CD1c-positive myeloid dendritic cell (primary cell): ENCODE results near the gene PAPPA.

Experiments used
- DNase-seq: peaks from one replicate; pipeline ENCODE4 v3.0.0-alpha.2; 2016; ENCODE audit errors: extremely low spot score

The PAPPA gene

DNA sequence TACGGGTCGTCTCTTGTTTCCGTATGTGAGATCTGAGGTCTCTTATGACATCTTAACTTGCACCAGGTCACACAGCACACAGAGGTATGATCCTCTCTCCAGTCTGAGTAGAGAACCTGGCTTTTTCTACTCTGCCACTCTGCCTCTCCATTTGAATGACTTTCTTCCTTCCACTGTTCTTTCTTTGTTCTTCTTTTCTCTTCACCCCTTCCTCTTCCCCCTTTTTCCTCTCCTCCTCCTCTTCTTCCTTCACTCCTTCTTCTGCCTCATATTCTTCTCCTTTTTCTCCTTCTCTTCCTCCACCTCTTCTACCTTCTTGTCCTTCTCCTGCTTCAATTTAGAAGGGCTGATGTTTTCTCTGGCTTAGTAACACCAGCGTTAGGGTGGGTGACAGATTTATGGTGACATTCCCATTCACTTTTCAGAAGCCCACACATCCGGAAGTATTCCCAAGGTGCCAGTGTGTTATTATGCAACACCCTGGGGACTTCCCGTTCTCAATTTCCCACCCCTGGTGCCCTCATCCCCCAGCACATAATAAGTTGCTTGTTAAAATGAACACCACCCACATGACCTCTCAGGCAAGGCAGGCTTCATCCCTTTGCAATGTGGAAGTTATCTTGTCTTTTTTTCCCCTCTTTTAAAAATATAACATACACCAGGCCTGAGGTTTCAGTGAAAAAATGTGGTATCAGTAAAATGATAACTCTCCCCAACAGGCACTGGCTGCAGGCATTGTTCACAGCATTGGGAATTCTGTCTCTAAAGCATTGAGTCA lies 122.0 kb downstream of the PAPPA start:
- DNase-seq = no peak

DNA sequence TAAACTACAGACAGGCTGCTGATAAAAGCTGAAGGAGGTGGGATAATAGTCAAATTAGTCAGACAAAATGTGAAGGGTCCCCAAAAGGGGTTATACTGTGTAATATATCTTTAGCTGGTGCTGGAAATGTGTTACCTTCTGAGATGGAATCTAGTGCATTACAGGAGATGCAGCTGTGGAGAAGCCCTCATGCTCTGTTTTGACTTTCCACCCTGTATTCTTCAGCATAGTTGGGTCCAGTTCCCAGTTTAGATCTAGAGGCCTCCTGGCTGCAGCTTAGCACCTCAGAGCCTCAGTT lies 122.6 kb downstream of the PAPPA start:
- no peak for DNase-seq

DNA sequence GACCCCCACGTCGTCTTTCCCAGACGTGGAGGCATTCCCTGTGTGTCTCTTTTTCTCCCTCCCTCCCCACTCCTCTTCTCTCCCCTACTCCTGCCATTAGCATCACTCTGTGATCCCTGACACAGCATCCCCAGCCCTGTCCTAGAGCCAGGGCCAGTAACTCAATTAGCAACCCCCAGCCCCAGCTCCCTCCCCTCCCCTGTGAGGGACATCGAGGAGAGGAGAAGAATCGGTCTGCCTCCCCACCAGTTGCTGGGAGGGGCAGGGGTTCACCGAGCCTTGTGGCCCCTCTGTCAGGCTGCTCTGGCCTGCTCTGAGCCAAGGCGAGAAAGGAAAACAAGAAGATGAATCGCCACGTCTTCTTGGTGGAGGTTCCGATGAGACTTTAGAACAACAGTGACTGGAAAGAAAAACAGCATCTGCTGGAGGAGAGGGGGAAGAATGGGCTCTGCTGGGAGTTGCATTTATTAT lies 123.1 kb downstream of the PAPPA start:
- DNase-seq = no peak

DNA sequence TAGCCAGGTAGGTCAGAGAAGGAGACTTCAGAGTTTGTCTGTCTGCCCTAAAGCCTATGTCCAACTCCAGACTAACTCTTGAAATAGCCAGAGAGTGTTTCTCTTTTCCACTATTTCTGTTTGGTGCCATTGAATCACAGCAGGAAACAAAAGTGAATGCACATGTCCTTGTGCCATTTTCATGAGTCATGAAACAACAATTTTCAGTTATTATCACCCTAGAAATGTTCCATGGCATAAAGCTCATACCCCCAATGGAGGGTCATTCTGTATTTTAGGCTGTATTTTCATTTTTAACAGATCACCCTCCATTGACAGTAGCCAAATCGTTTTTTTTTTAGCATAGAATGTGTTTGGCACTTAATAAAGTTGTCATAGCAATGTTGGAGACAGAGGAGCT lies 124.7 kb downstream of the PAPPA start:
- no peak for DNase-seq

DNA sequence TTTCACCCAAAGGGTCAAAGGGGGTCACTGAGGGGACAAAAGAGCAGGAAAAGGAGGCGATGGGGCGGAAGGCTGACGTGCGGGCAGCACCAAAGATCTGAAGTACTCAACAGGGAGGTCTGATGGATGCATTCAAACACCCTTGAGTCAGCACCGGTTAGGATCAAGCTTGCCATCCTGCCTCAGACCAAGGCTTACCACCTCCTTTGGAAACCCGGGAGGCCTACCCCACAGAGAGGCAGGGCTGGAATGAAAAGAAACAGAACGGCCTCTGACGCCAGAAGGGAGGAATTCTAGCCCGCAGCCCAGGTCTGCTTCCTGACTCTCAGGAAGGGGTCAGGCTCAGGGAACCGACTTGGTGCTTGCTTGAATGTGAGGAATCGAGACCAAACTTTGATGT lies 125.6 kb downstream of the PAPPA start:
- no peak for DNase-seq

DNA sequence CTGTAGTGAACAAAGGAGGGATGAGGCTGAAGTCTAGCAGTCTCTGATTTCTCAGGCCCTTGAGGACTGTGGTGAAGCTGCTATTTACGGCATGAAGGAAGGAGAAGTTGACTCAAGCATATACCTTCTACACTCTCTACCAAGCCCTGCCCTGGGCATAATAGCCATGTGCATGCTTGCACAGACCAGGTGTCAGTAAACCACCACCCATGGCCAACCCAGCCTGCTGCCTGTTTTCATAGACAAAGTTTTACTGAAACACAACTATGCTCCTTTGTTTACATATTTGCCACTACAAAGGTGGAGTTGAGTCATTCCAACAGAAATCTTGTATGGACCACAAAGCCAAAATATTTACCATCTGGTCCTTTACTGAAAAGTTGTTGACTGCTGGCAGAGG lies 126.9 kb downstream of the PAPPA start:
- no peak for DNase-seq

DNA sequence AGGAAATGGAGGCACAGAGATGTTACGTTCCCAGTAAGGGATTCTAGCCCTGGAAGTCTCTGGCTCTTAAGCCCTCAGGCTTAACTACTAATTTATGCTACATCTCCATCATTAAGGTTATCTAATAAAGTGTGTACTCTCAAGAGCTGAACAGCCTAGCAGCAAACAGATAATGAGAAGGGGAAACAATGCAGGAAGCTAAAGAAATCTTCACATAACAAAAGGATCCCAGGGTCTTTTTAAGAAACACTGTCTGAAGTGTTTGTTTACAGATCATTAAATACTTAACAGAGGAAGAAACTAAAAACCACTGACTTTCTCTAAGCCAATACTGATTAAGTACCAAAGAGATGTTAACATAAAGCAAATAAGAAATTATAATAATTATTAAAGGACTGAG lies 129.0 kb downstream of the PAPPA start:
- no peak for DNase-seq

DNA sequence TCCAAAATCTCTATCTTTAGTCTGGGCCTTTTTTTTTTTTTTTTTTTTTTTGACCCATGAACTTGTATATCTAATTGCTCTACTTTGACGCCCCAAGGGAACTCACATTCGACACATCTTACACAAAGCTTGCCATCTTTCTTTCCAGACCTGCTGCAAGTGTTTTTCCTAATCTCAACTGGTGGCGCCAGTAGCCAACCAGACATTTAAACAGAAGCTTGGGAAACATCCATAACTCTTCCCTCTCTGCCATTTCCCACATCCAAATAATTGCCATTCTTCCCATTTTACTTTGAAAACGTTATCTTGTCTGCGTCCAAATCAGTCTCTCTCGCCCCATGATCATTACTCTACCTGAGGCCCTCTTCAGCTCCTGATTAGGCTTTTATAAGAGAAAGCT lies 130.9 kb downstream of the PAPPA start:
- no peak for DNase-seq

DNA sequence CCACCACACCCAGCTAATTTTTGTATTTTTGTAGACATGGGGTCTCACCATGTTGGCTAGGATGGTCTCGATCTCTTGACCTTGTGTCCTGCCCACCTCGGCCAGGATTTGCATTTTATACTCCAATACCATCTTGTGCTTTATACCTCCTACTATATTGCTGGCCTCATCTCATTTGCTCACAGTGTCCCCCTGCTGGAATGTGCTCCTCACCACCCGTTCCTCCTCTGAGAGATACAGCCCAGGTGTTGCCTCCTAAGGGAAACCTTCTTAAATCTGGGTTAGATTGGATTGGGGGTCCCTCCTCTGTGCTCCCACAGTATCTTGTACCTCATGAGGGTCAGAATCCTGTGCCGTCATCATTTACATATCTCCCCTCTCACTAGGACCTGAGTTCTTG lies 131.7 kb downstream of the PAPPA start:
- no peak for DNase-seq

DNA sequence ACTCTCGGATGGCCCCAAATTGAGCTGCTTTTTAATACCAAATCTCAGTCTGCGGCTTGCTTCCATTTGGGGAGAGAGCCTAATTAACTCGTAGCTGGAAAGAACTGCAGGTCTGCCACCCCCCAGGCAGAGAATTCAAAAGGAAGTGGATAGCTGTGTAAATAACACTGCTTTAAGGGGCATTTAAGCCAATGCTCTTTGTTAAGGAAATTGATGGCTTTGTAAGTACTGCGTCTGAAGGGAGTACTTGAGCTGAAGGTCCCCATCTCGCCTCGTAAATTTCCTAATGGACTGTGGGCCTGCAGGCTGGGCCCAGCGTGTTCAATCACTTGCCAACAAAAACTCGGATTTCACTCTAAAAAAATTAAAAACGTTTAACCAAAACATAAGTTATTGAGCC lies 132.7 kb downstream of the PAPPA start:
- no peak for DNase-seq

DNA sequence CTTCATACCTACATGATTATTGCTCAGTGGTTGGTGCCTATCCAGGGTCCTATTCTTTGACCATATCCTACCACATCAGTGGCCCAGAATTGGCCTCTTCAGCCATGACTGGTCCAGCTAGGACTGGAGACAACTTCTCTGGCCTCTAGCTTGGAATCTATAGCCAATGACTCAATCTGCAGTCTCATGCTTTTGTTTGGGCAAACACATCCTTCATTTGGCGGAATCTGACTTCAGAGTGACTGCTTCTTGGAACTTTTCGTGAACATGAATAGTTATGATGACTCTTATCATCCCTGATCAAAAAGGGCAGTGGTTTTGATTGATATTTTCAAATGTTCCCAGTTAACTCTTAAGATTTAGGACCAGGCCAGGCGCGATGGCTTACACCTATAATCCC lies 134.1 kb downstream of the PAPPA start:
- no peak for DNase-seq

DNA sequence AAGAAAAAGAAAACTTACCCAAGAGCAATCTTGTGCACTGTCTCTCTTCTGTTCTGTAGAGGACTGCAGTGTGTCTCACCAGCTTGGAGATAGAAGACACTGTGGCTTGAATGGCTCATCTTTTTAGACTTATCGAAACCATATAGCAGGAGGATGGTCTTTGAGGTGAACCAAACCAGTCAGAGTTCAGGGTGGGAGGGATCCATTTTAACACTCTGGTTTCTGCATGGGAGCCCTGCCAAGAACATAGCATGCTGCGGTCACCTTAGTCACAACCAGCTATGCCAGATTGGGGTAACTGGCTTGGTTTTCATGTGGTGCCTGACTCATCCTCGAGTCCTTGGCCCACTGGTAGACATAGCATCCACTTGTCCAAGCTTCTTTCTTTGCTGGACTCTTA lies 135.1 kb downstream of the PAPPA start:
- no peak for DNase-seq

DNA sequence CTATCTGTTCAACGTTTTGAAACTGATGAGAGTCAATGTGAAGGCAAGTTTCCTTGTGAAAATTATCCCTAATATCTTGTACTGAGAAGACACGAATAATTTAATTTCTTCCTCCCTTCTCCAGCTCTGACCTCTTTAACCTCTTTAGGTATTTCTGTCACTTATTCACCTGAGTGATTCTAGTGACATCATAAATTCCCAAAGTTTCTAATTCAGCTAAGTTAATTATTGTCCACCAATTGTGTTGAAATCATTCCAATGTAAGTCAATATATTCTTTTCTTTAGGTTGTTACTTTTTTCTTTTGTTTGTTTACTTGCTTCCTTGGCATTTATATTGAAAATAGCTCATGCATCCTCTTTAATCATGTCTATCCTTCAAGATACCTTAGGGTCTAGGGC lies 143.8 kb downstream of the PAPPA start:
- DNase-seq = no peak

DNA sequence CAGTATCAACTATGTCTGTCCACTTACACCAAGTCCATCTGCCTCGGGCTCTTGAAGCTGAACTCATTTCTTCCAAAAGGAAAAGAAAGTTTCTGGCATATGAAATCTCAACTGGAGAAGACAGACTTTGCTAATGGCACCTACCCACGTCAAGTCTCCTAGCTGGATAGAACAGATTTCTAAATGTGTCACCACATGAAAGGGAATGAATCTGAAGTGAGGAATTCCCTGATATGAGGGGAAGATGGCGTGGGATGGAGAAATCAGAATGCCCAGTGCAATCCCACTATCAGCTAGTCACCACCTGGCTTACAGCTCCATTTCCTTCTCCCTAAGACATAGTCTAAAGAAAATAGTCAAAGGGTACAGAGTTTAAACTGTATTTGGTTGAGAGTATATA lies 144.7 kb downstream of the PAPPA start:
- DNase-seq = no peak

DNA sequence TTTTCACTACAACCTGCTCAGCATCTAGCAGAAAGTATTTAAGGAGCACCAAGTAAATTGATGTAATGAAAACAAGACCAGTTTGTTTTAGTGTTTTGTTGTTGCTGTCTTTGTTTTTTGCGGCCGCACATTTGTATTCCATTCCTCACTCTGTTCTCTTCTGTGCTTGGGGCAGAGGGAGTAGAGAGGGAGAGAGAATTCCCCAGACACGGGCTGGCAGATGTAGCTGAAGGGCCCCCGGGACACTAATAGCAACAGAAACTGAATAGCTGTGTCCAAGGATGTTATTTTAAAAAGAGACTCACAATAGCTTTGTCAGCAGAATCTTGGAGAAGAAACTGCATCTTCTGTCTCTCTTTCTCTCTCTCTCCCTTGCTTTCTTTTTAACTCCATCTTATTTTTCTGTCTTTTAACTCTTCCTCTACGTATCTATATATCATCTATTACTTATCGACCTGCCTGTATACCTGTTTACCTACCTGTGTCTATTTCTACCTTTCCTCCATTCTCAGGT lies 145.3 kb downstream of the PAPPA start:
- DNase-seq = no peak

DNA sequence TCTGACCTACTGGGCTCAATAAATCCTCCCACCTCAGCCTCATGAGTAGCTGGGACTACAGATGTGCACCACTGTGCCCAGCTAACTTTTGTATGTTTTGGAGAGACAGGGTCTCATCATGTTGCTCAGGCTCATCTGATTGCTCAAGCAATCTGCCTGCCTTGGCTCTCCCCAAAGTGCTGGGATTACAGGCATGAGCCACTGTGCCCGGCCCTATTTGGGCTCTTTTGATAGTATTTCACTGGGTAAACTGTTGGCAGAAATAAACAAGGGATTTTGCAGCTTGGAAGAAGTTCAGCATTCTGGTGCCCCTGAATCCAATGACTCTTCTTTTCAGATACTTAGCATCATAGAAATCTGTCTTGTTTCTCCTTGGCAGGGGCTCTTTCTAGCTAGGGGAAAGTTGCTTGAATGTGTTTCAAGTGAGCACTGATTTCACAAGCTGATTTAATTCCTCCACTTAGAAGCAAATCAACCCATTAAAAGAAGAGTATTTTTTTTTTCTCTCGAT lies 146.8 kb downstream of the PAPPA start:
- DNase-seq = no peak

DNA sequence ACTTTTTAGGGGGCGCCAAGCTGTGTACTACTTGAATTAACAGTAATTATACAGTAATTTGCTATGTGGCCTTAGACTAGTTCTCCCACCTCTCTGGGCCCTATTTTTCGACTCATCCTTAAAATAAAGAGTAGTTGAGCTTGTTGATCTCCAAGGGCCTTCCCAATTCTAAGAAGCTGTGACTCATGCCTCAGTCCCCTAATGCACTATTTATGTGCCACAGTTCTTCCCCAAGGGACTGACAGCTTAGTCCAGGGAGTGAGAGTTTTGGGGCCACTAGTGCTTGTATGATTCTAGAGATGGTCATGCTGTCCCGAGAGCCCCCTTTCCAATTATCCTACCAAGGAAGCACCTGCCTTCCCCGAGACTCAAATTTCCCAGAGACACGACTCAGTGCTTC lies 149.7 kb downstream of the PAPPA start:
- DNase-seq = no peak

DNA sequence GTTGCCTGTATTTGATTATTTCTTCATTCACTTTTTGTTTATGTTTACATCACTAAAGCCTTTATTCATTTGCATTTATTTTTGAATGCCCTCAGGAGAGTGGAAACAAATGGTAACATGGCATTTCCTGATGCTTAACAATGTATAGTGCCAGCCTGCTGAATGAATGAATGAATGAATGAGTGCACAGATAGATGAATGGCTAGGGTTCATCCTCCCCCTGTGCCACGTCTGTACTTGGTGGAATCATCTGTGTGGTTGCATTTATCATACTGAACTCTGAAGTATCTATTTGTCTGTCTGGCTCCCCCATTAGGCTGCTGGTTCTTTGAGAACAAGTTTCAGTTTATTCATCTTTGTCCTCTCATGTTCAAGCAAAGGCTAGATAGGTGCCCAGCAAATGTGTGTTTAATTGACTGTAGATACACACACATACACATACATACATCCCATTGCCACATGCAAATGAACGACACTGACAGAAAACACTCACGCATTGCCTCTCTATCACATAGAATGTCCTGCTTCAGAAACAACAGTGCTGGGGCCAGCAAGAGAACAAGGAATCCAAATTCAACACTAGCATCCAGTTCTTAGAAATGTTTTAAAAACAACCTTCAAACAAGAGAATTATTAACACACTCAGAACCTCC lies 150.4 kb downstream of the PAPPA start:
- DNase-seq = no peak

DNA sequence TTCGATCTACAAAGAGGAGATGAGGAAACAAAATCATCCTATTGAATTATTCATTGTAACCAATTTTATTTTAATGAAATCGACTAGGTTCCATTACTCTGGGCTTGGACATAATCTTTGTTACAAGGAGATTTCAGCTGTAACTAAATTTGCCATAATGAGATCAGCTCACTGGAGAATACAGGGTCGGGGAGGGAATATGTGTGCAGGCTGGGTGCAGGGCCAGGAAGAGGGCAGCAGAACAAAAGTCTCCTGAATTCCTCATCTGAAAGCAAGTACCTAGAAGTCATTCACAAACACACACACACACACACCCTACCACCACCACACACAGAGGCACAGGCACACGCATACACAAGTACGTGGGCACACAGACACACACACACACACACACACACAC lies 151.2 kb downstream of the PAPPA start:
- DNase-seq = no peak

DNA sequence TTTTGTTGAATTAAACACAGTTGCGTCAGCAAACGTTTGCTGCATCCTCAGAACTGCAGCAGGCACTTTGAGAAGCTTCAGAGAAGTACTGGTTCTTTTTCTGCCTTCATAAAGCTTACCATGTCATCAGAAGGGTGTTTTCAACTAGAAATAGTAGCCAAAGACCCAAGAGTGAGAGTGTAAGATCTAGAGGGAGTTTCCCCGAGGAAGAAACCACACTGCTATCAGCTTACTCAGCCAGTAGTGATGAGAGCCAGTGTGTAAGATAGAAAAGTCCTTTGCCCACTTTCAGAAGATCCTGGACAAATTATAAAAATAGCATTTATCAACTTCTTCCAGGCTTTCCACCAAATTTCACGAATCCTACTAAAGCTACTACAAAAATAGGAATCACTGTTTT lies 154.5 kb downstream of the PAPPA start:
- DNase-seq = no peak

DNA sequence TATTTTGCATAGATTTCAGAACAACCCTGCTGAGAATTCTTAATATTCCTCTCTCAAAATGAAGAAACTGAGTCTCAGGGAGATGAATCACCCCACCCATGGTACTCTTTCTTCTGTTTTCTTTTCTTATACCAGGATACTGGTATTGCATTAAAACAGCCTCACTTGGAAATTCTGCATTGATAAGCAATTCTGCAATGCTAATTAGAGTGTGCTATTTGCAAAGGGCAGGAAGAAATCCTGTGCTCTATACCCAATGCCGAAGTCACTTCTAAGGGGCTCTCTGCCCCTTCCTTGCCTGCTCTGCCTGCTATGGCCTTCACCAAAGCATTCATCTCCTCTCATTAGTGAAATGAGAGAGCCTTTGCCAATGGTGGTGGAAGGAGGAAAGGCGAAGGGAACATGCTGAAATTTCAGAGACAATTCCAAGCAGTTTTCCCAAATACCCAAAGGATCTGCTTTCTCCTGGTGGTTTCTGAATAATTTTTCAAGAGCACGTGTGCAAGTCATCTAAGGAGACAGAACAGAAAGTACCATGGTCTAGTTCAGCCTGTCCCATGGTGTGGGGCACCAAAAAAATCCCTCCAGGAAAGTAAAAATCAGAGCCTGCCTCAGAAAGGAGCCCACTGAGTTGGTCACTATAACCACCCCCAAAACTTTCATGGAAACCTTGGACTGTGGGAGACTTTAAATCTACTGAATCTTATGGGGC lies 156.5 kb downstream of the PAPPA start:
- no peak for DNase-seq

DNA sequence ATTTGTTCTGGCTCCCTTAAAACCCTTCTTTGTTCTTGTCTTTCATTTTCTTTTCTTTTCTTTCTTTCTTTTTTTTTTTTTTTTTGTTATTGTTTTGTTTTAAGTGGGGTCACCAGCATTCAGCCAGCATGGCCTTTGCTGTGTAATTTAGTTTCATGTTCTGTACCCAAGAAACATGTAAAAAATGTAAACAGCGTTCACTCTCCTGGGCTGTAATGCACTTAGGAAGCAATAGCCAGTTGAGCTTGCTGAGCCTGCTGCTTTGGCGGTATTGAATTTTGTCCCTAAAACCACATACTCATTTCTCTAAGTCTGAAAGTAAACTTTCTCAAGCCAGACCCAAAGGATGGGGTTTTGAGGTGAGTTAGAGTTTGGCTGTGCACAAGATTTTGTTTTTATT lies 158.6 kb downstream of the PAPPA start:
- no peak for DNase-seq

DNA sequence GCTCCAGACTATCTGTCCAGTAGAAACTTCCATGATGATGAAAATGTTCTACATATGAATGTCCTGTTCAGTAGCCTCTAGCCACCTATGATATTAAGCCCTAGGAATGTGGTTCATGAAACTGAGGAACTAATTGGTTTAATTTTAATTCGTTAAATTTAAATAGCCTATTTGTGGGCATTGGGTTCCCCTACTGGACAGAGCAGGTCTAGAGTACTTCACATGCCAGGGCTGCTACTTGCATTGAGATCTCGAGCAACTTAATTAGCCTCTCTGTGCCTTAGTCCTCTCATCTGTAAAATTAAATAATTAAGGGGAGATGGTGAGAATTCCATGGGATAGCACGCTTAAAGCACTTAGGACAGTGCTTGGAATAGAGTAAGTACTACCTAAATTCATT lies 160.0 kb downstream of the PAPPA start:
- no peak for DNase-seq
